Type B pancreatic cell (in vitro differentiated cells): ENCODE measurements around the gene SYT3. TPM values are rescaled to one million over a fixed set of nuclear protein-coding genes. Genes with fewer than 3 reads are reported as not detected.

Source experiments
- DNase-seq: peaks from one replicate; pipeline ENCODE4 v3.0.0; 2021; ENCODE audit warnings: mixed read lengths; ENCODE audit not compliant: unreplicated experiment; ENCODE audit errors: extremely low spot score
- H3K27ac Mint-ChIP-seq: 2 replicates; pipeline ENCODE4 v1.8.0; 2021; ENCODE audit warnings: mild to moderate bottlenecking, mixed read lengths
- H3K27me3 Mint-ChIP-seq: 2 replicates; pipeline ENCODE4 v1.8.0; 2021; ENCODE audit warnings: mixed read lengths
- H3K36me3 Mint-ChIP-seq: 2 replicates; pipeline ENCODE4 v1.8.0; 2021; ENCODE audit warnings: mixed read lengths
- H3K4me1 Mint-ChIP-seq: one replicate; pipeline ENCODE4 v1.8.0; 2021; ENCODE audit warnings: mixed read lengths; ENCODE audit not compliant: unreplicated experiment
- H3K4me3 Mint-ChIP-seq: 2 replicates; pipeline ENCODE4 v1.8.0; 2021; ENCODE audit warnings: mild to moderate bottlenecking, mixed read lengths
- H3K9me3 Mint-ChIP-seq: 2 replicates; pipeline ENCODE4 v1.8.0; 2021; ENCODE audit warnings: mixed read lengths
- total RNA-seq: library from RNA; stranded (reverse); gene quantifications from 2 replicates; pipeline ENCODE4 v1.2.1, GENCODE V29; 2021; ENCODE audit warnings: low replicate concordance
- TF ChIP-seq, protein P1 (sequence below): fragments of 200-600 bp; sonication (generic); conservative IDR thresholded peaks from 2 replicates; pipeline ENCODE4 v1.5.0; 2021; ENCODE audit warnings: antibody characterized with exemption, mild to moderate bottlenecking

The SYT3 gene
- total RNA-seq, 1 donor from 2014 or later: 0.68 TPM

DNA sequence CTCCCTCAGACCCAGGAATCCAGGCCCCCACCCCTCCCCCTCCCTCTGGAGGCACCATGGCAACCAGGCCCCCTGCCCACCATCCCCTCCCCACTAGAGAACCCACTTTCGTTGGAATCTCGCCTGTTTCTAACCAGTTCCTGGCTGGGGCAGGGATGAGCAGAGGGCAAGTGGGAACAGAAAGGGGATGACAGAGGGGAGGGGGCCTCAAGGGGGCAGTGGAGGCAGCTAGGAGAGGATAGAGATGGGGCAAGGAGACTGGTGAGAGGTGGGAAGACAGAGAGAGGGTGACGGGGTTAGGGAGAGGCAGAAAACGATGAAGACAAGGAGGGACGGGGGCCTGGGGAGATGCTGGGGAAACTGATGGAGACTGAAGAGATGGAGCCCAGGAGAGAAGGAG is 9.0 kb upstream of the SYT3 start:
- Mint-ChIP-seq H3K27me3 (peaks cover 31% of the 10 kb centered on the region), H3K4me3 (no peak overlapping the region), H3K27ac (no peak overlapping the region), H3K4me1 (no peaks in the 10 kb centered on the region), H3K36me3 (no peaks in the 10 kb centered on the region), H3K9me3 (no peaks in the 10 kb centered on the region)
- no peak for DNase-seq
- TF ChIP-seq, protein P1, sequence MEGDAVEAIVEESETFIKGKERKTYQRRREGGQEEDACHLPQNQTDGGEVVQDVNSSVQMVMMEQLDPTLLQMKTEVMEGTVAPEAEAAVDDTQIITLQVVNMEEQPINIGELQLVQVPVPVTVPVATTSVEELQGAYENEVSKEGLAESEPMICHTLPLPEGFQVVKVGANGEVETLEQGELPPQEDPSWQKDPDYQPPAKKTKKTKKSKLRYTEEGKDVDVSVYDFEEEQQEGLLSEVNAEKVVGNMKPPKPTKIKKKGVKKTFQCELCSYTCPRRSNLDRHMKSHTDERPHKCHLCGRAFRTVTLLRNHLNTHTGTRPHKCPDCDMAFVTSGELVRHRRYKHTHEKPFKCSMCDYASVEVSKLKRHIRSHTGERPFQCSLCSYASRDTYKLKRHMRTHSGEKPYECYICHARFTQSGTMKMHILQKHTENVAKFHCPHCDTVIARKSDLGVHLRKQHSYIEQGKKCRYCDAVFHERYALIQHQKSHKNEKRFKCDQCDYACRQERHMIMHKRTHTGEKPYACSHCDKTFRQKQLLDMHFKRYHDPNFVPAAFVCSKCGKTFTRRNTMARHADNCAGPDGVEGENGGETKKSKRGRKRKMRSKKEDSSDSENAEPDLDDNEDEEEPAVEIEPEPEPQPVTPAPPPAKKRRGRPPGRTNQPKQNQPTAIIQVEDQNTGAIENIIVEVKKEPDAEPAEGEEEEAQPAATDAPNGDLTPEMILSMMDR: no peak

DNA sequence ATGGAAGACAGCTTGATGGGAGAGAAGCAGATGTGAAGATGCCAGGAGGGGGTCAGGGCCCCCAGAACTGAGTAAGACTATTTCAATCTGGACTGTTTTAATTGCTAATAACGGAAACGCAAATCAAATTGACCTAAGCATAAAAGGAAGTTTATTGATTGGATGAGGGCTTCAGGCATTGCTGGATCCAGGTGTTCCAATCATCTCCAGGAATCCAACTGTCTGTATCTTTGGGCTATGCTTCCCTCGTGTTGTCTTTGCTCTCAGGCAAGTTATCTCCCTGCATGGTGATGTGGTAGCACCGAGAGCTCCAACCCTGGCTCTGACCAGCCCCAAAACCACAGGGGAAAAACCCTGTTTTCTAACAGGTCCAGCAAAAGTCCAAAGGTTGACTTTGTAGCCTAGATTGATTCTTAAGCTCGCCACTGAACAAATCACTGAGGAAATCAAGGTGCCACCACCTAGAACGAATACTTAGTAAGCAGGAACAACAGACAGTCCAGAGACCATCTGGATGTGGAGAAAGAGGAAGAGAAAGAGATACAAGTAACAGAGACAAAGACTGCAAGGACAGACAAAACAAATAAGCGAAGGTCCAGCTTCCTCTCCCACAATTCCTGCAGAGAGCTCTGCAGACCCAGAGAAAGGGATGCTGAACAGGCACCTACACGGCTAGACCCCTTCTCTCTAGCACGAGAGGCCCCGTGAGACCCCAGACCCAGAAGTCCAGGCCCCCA is 8.4 kb upstream of the SYT3 start:
- no peak for DNase-seq
- Mint-ChIP-seq H3K9me3 (no peaks in the 10 kb centered on the region), H3K27me3 (peaks cover 26% of the 10 kb centered on the region), H3K36me3 (no peaks in the 10 kb centered on the region), H3K27ac (no peak overlapping the region), H3K4me3 (no peak overlapping the region), H3K4me1 (no peaks in the 10 kb centered on the region)
- TF ChIP-seq, protein P1: no peak

DNA sequence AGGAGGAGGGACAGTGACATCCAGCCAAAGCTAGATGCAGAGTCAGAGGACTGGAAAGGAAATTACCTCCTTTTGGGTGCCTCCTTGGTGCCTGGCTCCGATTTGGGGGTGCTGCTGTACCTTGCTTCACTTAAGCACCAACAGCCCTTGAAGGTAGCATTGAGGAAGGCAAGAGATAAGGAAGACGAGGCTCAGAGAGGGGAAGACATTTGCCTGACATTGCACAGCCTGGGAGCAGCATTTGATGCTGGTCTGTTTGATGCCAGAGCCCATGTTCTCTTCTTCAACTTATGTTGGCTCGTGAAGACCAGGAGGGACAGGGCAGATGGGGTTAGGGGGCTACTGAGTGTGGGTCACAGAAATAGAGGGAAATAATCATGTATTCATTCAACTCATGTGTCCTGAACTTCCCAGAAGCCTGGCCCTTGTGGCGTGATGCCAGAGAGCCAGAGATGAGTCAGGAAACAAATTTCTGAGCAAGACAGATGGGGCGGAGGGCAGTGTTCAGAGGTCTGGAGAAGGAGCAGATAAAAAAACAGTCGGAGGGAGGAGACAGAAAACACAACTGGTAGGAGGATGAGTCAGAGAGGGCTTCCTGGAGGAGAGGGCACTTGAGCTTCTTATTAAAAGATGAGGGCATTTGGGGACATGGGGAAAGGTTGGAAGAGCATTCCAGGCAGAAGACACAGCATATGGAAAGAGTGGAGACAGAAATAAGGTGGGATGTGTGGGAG is 6.6 kb upstream of the SYT3 start:
- Mint-ChIP-seq H3K4me1 (no peaks in the 10 kb centered on the region), H3K27me3 (peaks cover 32% of the 10 kb centered on the region), H3K9me3 (no peaks in the 10 kb centered on the region), H3K36me3 (no peaks in the 10 kb centered on the region), H3K4me3 (no peak overlapping the region), H3K27ac (no peak overlapping the region)
- no peak for DNase-seq
- TF ChIP-seq, protein P1: no peak

DNA sequence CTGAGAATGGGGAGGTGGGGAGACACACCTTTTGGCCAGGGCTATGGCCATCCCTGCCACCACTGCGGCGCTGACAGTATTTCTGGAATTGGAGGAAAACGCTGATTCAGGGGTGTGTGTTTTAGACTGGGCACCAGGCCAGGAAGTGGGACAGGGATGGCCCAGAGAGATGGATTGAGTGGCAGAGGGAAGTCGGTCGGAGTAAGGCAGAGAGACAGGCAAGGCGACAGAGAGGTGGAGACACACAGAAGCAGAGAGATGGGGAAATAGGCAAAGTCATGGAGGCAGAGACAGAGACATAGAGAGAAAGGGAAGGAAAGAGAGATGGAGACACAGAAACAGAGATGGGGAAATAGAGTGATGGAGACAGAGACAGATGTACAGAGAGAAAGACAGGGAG is 5.4 kb upstream of the SYT3 start:
- no peak for DNase-seq
- Mint-ChIP-seq H3K4me1 (no peaks in the 10 kb centered on the region), H3K27me3 (peaks cover 36% of the 10 kb centered on the region), H3K27ac (no peak overlapping the region), H3K36me3 (no peaks in the 10 kb centered on the region), H3K4me3 (no peak overlapping the region), H3K9me3 (no peaks in the 10 kb centered on the region)
- TF ChIP-seq, protein P1: no peak

DNA sequence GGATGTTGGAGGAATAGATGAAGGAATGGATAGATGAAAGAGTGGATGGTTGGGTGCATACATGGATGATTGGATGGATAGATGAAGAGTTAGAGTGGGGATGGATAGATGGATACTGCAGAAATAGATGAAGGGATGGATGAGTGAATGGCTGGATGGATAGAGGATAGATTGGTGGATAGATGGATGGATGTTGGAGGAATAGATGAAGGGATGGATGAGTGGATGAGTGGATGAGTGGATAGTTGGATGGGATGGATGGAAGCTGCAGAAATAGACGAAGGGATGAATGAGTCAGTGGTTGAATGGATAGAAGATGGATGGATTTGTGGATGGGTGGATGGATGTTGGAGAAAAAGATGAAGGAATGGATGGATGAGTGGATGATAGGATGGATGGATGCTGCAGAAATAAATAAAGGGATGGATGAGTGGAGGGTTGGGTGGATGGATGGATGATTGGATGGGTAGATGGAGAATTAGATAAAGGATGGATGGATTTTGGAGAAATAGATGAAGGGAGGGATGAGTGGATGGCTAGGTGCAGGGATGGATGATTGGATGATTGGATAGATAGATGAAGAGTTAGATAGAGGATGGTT is 4.7 kb upstream of the SYT3 start:
- Mint-ChIP-seq H3K4me1 (no peaks in the 10 kb centered on the region), H3K9me3 (no peaks in the 10 kb centered on the region), H3K27me3 (peaks cover 34% of the 10 kb centered on the region), H3K27ac (no peak overlapping the region), H3K4me3 (no peak overlapping the region), H3K36me3 (no peaks in the 10 kb centered on the region)
- TF ChIP-seq, protein P1: no peak
- no peak for DNase-seq
